ENCODE results near the gene OR10G3.
"Not testable (repeated sequence)": the region's sequence is repeated elsewhere in the genome, so short reads cannot be mapped to it uniquely, and the experiment has no call there.

The OR10G3 gene

DNA sequence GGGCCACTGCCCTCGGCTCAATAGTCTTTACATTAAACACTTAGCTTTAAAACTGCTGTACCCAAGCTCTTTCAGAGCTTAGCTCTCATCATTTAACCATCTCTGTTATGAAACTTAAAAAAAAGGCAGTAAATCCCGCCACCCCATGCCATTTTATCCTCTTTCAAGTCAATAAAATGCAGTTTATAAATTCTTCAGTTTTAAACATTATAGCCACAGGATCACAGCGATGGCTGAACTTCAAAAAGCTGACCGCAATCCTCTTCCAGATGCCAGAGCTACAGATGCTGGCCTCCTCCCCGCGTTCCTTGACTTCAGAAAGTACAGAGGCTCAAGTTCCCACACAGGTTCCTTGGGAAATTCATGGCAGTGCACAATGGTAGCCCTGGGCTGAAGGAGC, 4.2 kb downstream of the OR10G3 start:
- no peak for TF ChIP-seq CTCF (IDR thresholded peaks at IDR 0.05; ENCODE audit: low read depth, low read length)
- no peak for DNase-seq (ENCODE audit: low read depth in 2 of 2)

DNA sequence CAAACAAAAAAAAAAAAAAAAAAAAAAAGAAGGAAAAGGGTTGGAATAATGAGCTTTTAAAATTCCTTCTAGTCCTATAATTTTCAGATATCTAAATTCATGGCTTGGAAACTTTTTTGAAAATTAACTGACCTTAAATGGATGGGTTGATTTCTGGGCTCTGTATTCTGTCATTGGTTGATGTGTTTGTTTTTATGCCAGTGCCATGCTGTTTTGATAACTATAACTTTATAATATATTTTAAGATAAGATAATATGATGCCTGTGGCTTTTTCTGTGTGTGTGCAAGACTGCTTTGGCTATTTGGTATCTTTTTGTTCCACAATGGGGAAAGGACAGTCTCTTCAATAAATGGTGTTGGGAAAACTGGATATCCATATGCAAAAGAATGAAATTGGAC, 7.3 kb downstream of the OR10G3 start:
- DNase-seq (ENCODE audit: low read depth in 2 of 2) = no peak
- TF ChIP-seq CTCF (IDR thresholded peaks at IDR 0.05; ENCODE audit: low read depth, low read length) = no peak
- no peak overlapping the region for H3K4me3 ChIP-seq (replicated peaks in 1 of 2; ENCODE audit: low read depth in 2 of 2, low read length in 2 of 2)

More for the DNA sequence above, 4.2 kb downstream of the OR10G3 start:
- no peak overlapping the region for H3K4me3 ChIP-seq (replicated peaks in 1 of 2; ENCODE audit: low read depth in 2 of 2, low read length in 2 of 2)

GRCh38 chr14:21558703-21559170, 21.1 kb downstream of the OR10G3 start:
- no peak for DNase-seq (ENCODE audit: low read depth in 2 of 2)
- H3K4me3 ChIP-seq (replicated peaks in 1 of 2; ENCODE audit: low read depth in 2 of 2, low read length in 2 of 2) = no peak overlapping the region
- no peak for TF ChIP-seq CTCF (IDR thresholded peaks at IDR 0.05; ENCODE audit: low read depth, low read length)

- peak; percentile 58 for TF ChIP-seq CTCF (IDR thresholded peaks at IDR 0.05; ENCODE audit: low read depth, low read length)
- DNase-seq (ENCODE audit: low read depth in 2 of 2) = peak; percentile 92 to 93
- H3K4me3 ChIP-seq (replicated peaks in 1 of 2; ENCODE audit: low read depth in 2 of 2, low read length in 2 of 2) = peak overlapping the region; percentile 1 to 25
Observed at GRCh38 chr14:21557084-21557901, 22.6 kb downstream of the OR10G3 start.

- DNase-seq (ENCODE audit: low read depth in 2 of 2) = no peak
- no peak for TF ChIP-seq CTCF (IDR thresholded peaks at IDR 0.05; ENCODE audit: low read depth, low read length)
- no peak overlapping the region for H3K4me3 ChIP-seq (replicated peaks in 1 of 2; ENCODE audit: low read depth in 2 of 2, low read length in 2 of 2)
Observed at GRCh38 chr14:21556378-21557083, 23.3 kb downstream of the OR10G3 start.

GRCh38 chr14:21553266-21553665, 26.6 kb downstream of the OR10G3 start:
- no peak overlapping the region for H3K4me3 ChIP-seq (replicated peaks in 1 of 2; ENCODE audit: low read depth in 2 of 2, low read length in 2 of 2)
- TF ChIP-seq CTCF (IDR thresholded peaks at IDR 0.05; ENCODE audit: low read depth, low read length) = no peak
- DNase-seq (ENCODE audit: low read depth in 2 of 2) = no peak

GRCh38 chr14:21544588-21544987, 35.3 kb downstream of the OR10G3 start:
- not testable (repeated sequence) for DNase-seq (ENCODE audit: low read depth in 2 of 2); H3K4me3 ChIP-seq (replicated peaks in 1 of 2; ENCODE audit: low read depth in 2 of 2, low read length in 2 of 2)

Measured in cardiac fibroblast (primary cell).